Measurements from ENCODE around the gene MCOLN1.

Gene MCOLN1

DNA sequence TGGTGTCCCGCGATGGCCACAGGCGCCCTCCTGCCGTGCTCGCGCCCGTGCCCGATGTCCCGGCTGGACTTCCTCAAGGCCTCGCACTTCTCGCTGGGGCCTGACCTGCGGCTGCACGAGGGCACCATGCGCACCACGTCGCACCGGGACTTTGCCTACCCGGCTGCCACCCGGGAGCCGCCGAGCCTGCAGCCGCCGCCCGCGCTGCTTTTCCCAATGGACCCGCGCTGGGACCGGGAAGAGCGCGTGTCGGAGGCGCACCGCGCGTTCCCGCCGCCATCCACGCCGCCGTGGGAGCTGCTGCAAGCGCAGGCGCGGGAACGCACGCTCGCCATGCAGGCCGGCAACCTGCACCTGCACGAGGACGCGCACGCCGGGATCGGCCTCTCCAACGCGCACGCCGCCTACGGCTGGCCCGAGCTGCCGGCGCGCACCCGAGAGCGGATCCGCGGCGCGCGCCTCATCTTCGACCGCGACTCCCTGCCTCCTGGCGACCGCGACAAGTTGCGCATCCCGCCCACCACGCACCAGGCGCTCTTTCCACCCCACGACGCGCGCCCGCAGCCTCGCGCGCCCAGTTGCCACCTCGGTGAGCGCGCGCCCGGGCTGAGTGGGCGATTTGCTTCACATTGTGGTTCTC lies 21.5 kb upstream of the MCOLN1 start:
- peak; percentile 43 to 47 for DNase-seq (ENCODE audit: extremely low read depth in 1 of 2, low read depth in 1 of 2)

DNA sequence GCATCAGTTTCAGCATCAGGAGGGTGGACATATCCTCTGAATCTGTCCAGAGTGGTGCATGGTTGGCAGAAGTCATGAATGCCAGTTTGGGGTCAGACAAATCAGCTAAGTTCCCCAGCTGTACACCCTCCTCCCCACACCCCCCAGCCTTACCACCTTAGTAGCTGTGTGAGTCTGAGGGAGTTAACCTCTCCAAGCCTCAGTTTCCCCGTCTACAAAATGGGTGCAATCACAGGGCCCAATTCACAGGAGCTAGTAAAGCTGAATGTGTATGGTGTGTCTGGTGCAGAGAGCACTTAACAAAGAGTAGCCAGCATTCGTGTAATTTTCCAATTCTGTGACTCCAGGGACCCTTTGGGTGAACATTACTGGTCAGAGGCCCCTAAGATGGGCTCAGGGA lies 19.9 kb upstream of the MCOLN1 start:
- DNase-seq (ENCODE audit: extremely low read depth in 1 of 2, low read depth in 1 of 2): no peak

DNA sequence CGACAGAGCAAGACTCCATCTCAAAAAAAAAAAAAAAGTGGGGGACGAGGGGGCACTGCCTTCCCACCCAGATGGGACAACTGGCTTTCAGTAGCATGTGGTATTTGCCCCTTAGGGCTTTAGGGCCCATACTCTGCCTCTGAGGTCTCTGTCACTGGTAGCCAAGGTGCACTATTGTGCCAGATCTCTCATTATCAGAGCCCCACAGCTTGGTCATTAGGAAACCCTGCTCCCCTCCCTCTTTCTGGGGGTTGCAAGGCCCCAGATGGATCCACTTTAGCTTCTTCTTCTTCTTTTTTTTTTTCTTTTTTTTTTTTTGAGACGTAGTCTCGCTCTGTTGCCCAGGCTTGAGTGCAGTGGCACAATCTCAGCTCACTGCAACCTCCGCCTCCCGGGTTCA lies 17.7 kb upstream of the MCOLN1 start:
- DNase-seq (ENCODE audit: extremely low read depth in 1 of 2, low read depth in 1 of 2): no peak

- DNase-seq (ENCODE audit: extremely low read depth in 1 of 2, low read depth in 1 of 2): no peak
These were observed 17.1 kb upstream of the MCOLN1 start for GRCh38 chr19:7505288-7505681.

GRCh38 chr19:7505682-7506384 lies 16.6 kb upstream of the MCOLN1 start:
- no peak for DNase-seq (ENCODE audit: extremely low read depth in 1 of 2, low read depth in 1 of 2)

DNA sequence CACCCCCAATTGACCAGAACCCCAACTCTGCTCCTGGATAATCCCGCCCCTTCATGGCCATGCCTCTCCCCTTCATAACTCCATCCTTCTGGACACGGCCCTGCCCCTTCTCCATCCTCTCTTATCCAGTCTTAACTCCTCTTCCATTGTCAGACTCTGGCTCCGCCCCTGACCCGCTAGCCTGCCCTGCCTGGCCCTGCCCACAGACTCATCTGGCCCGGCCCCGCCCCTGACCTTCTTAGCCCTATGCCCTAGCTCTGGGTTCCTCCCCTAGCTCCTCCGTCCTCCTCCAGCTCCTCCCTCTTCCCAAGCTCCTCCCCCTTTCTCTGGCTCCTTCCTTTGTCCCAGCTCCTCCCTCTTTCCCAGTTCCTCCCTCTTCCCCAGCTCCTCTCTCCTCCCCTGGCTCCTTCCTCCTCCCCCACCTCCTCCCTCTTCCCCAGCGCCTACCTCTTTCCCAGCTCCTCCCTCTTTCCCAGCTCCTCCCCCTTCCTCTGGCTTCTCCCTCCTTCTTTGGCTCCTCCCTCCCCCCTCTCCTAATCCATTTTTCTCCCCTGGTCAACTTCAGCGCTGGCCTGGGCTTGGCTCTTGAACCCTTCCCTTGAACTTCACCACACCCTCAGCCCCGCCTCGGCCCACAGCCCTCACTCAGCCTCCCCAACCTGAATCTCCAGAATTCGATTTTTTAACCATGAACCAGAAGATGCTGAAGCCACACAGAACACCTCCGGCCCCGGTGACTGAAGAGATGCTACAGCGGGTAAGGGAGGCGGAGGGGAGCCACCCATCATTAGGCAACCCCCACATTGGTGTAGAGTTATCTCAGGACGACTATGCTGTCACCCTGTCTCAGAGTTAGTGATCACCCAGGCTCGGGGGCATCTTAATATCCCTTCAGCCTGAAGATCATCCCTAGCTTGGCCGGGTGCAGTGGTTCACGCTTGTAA lies 15.8 kb upstream of the MCOLN1 start:
- DNase-seq (ENCODE audit: extremely low read depth in 1 of 2, low read depth in 1 of 2): peak in 1 of 2 donors; percentile 65

- DNase-seq (ENCODE audit: extremely low read depth in 1 of 2, low read depth in 1 of 2): peak in 1 of 2 donors; percentile 26
These were observed 14.5 kb upstream of the MCOLN1 start for GRCh38 chr19:7507884-7508283.

GRCh38 chr19:7509625-7510024 lies 12.8 kb upstream of the MCOLN1 start:
- no peak for DNase-seq (ENCODE audit: extremely low read depth in 1 of 2, low read depth in 1 of 2)

- no peak for DNase-seq (ENCODE audit: extremely low read depth in 1 of 2, low read depth in 1 of 2)
These were observed 10.0 kb upstream of the MCOLN1 start for GRCh38 chr19:7512400-7512851.

DNA sequence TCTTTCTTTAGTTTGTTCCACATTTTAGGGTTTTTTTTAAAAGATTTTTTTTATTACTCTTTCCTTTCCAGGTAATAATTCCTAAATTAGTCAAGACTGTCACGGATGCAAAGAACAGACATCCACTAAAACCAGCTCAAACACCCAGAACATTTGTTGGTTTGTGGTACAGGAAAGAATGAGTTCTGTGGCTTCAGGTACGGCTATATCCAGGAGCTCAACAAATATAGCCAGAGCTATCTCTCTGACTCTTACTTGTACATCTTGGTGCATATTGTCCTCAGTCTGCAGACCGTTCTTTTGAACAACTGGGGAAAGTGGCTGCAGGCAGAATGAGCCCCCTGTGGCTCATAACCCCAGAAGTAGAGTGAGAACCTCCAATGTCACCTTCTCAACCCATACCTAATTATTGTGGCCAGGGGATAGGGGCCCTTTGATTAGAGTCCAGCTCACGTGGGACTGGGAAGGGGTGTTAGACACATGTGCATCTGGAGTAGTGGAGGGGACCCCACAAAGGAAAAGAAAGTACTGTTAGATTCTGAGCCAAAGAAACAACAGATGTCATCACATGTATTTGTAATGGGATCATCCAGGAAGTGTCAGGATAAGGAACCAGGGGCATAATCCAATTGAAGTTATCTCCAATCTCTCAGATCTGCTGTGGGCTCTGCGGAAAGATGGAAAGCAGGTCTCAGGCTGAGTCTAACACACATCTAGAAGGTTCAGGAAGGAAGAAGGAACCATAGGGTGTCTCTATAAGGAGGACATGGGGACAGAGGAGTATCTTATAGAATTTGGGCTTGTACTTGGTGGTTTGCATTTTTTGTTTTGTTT lies 8.4 kb upstream of the MCOLN1 start:
- DNase-seq (ENCODE audit: extremely low read depth in 1 of 2, low read depth in 1 of 2): no peak

- no peak for DNase-seq (ENCODE audit: extremely low read depth in 1 of 2, low read depth in 1 of 2)
These were observed 7.2 kb upstream of the MCOLN1 start for GRCh38 chr19:7515110-7515644.

GRCh38 chr19:7515645-7516151 lies 6.7 kb upstream of the MCOLN1 start, which contains the start of gene ZNF358:
TSS of gene ZNF358 (plus strand) at chr19:7516103. CDS start at chr19:7519243, 3,140 bp downstream.
- DNase-seq (ENCODE audit: extremely low read depth in 1 of 2, low read depth in 1 of 2): peak in 1 of 2 donors; percentile 27

DNA sequence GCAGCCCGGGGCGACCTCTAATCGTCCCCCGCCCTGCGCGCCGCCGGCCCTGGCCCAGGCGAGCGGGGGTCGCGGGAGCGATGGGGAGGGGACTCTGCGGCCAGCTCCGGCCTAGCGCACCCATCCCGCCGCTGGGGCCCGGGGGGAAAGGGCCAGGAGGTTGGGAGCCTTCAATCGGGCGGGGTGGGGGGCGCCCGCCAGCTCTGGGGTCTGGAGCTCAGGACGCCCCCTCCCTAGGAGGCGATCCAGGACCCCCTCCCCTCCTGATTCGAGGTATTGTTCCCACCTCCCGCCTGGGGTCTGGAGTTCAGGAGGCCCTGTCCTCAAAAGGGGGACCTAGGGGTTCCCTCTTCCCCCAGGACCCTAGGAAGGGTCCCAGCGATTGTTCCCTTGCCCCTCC lies 6.1 kb upstream of the MCOLN1 start:
- DNase-seq (ENCODE audit: extremely low read depth in 1 of 2, low read depth in 1 of 2): no peak

DNA sequence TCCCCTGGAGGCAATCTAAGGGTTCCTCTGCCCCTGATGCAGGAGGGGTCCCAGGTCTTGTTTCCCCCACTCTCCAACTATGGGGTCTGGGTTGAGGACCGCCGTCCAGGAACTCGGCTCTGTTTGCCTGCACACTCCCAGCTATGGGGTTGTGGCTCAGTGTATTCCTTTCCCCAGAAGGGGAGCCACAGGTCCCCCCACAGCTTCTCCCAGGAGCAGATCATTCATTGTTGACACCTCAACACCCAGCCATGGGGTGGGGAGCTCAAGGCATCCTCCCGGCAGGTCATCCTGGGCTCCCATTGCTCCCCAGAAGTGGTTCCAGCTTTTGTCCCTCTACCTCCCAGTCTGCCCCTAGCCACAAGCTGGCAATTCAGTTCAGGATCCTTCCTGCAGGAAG lies 5.5 kb upstream of the MCOLN1 start:
- no peak for DNase-seq (ENCODE audit: extremely low read depth in 1 of 2, low read depth in 1 of 2)

- no peak for DNase-seq (ENCODE audit: extremely low read depth in 1 of 2, low read depth in 1 of 2)
These were observed 2.9 kb upstream of the MCOLN1 start for GRCh38 chr19:7519361-7520130.

GRCh38 chr19:7520131-7521051 lies 2.0 kb upstream of the MCOLN1 start:
- no peak for DNase-seq (ENCODE audit: extremely low read depth in 1 of 2, low read depth in 1 of 2)

DNA sequence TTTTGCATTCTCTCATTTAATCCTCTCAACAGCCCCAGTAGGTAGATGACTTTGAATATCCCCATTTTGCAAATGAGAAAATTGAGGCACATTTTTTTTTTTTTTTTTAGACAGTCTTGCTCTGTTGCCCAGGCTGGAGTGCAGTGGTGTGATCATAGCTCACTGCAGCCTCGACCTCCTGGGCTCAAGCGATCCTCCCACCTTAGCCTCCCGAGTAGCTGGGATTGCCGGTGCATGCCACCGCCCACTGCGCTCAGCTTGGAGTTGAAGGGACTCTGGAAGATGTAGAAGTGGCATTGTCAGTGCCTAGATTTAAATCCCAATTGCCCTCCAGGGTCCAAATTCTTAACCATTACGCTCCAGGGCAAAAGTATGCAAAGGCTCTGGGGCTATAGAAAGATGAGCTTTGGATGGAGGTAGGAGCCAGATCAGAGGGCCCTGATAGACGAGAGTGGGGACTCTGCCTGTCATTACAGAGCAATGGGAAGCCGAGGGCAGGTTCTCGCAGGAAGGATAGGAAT lies 813 bp upstream of the MCOLN1 start:
- no peak for DNase-seq (ENCODE audit: extremely low read depth in 1 of 2, low read depth in 1 of 2)

Measured in stimulated activated CD8-positive, alpha-beta memory T cell treated with anti-CD3 and anti-CD28 coated beads, Interleukin-7, amount 100 ng/mL, for 48 hours (primary cell).